Measurements from ENCODE around the gene RNF157. TPM values are rescaled to one million over a fixed set of nuclear protein-coding genes. Genes with fewer than 3 reads are reported as not detected.

Gene RNF157
- total RNA-seq, 1 experiment from 2014 or later = 29.3 TPM

- no peaks in the 10 kb centered on the region for H3K27me3 ChIP-seq (replicated peaks; ENCODE audit: control insufficient read depth, insufficient read depth, low read length)
- peaks cover 23% of the 10 kb centered on the region for H3K4me1 Mint-ChIP-seq (ENCODE audit: low read depth, unreplicated experiment)
- H3K27ac Mint-ChIP-seq (ENCODE audit: unreplicated experiment) = peak overlapping the region; percentile 89
- no peak for DNase-seq
- peak overlapping the region; percentile 80 for H3K4me3 Mint-ChIP-seq (ENCODE audit: unreplicated experiment)
- peaks cover 3% of the 10 kb centered on the region for H3K36me3 ChIP-seq (ENCODE audit: control insufficient read depth, insufficient read depth, low read length)
- no peaks in the 10 kb centered on the region for H3K27me3 Mint-ChIP-seq (ENCODE audit: insufficient read depth, unreplicated experiment)
- H3K9me3 ChIP-seq = no peaks in the 10 kb centered on the region
- no TSS peak for BruUV-seq (replicated peaks)
- no peak overlapping the region; the same call in 1 of the 2 replicates for H3K4me3 ChIP-seq (ENCODE audit: low read depth, low read length)
- no peaks in the 10 kb centered on the region for H3K9me3 Mint-ChIP-seq (ENCODE audit: unreplicated experiment)
- CTCF ChIA-PET = interaction anchor here (0.7 to 1.3 kb wide), 5 partner anchors 12 to 503 kb away, joined by 4 to 7 read pairs (median 5); no protein-coding TSS in a partner anchor
- intact Hi-C loops (cut with micrococcal nuclease; ENCODE audit: unreplicated experiment) = loop anchor here (10.0 kb wide), 1 partner anchor 162 kb away; the partner anchor contains the start of gene EXOC7
- POLR2A ChIA-PET = interaction anchor here (0.6 to 1.0 kb wide), 2 partner anchors 8 to 46 kb away, joined by 3 to 4 read pairs; no protein-coding TSS in a partner anchor
- H3K36me3 Mint-ChIP-seq (ENCODE audit: insufficient read depth, unreplicated experiment) = peaks cover 77% of the 10 kb centered on the region
- peaks cover 46% of the 10 kb centered on the region for H3K4me1 ChIP-seq
- no peak for TF ChIP-seq CTCF (IDR thresholded peaks at IDR 0.05; ENCODE audit: insufficient read depth in 1 of 2, low read depth in 1 of 2, low read length in 1 of 2, severe bottlenecking in 1 of 2, unreplicated experiment in 1 of 2)
Observed at GRCh38 chr17:76267051-76267576, 26.8 kb upstream of the RNF157 start.

- H3K4me3 ChIP-seq (ENCODE audit: low read depth, low read length) = peak overlapping the region; percentile 85
- H3K9me3 Mint-ChIP-seq (ENCODE audit: unreplicated experiment) = no peaks in the 10 kb centered on the region
- CTCF ChIA-PET = interaction anchor here (0.9 to 1.3 kb wide), 4 partner anchors 13 to 133 kb away, joined by 4 to 7 read pairs (median 4); no protein-coding TSS in a partner anchor
- peaks cover 3% of the 10 kb centered on the region for H3K36me3 ChIP-seq (ENCODE audit: control insufficient read depth, insufficient read depth, low read length)
- peak overlapping the region; percentile 89 for H3K27ac Mint-ChIP-seq (ENCODE audit: unreplicated experiment)
- no peak for TF ChIP-seq CTCF (IDR thresholded peaks at IDR 0.05; ENCODE audit: insufficient read depth in 1 of 2, low read depth in 1 of 2, low read length in 1 of 2, severe bottlenecking in 1 of 2, unreplicated experiment in 1 of 2)
- H3K36me3 Mint-ChIP-seq (ENCODE audit: insufficient read depth, unreplicated experiment) = peaks cover 70% of the 10 kb centered on the region
- H3K27me3 ChIP-seq (replicated peaks; ENCODE audit: control insufficient read depth, insufficient read depth, low read length) = no peaks in the 10 kb centered on the region
- no peaks in the 10 kb centered on the region for H3K27me3 Mint-ChIP-seq (ENCODE audit: insufficient read depth, unreplicated experiment)
- DNase-seq = peak in 1 of 2 experiments; percentile 56
- POLR2A ChIA-PET = interaction anchor here (0.6 to 1.0 kb wide), 3 partner anchors 8 to 67 kb away, joined by 3 to 6 read pairs (median 4); no protein-coding TSS in a partner anchor
- intact Hi-C loops (cut with micrococcal nuclease; ENCODE audit: unreplicated experiment) = loop anchor here (10.0 kb wide), 1 partner anchor 162 kb away; the partner anchor contains the start of gene EXOC7
- H3K4me1 Mint-ChIP-seq (ENCODE audit: low read depth, unreplicated experiment) = peaks cover 27% of the 10 kb centered on the region
- peak overlapping the region; percentile 80 for H3K4me3 Mint-ChIP-seq (ENCODE audit: unreplicated experiment)
- H3K9me3 ChIP-seq = no peaks in the 10 kb centered on the region
- H3K4me1 ChIP-seq = peaks cover 53% of the 10 kb centered on the region
- TSS peak; percentile 44 for BruUV-seq (replicated peaks)
Observed at GRCh38 chr17:76266244-76266938, 26.1 kb upstream of the RNF157 start.

GRCh38 chr17:76265624-76266243, 25.4 kb upstream of the RNF157 start:
- peak overlapping the region; percentile 89 for H3K27ac Mint-ChIP-seq (ENCODE audit: unreplicated experiment)
- peaks cover 30% of the 10 kb centered on the region for H3K4me1 Mint-ChIP-seq (ENCODE audit: low read depth, unreplicated experiment)
- H3K4me3 Mint-ChIP-seq (ENCODE audit: unreplicated experiment) = peak overlapping the region; percentile 80
- Histone ChIP-seq H3K27me3 (replicated peaks; ENCODE audit: control insufficient read depth, insufficient read depth, low read length) (no peaks in the 10 kb centered on the region), H3K4me3 (ENCODE audit: low read depth, low read length) (peak overlapping the region; percentile 85), H3K36me3 (ENCODE audit: control insufficient read depth, insufficient read depth, low read length) (peaks cover 3% of the 10 kb centered on the region), H3K4me1 (peaks cover 58% of the 10 kb centered on the region), H3K9me3 (no peaks in the 10 kb centered on the region)
- H3K36me3 Mint-ChIP-seq (ENCODE audit: insufficient read depth, unreplicated experiment) = peaks cover 63% of the 10 kb centered on the region
- ChIA-PET POLR2A (interaction anchor here (0.5 to 1.0 kb wide), 6 partner anchors 9 to 333 kb away, joined by 3 to 6 read pairs (median 4); no protein-coding TSS in a partner anchor), CTCF (interaction anchor here (0.6 to 2.2 kb wide), 7 partner anchors 14 to 260 kb away, joined by 3 to 14 read pairs (median 4); no protein-coding TSS in a partner anchor)
- H3K9me3 Mint-ChIP-seq (ENCODE audit: unreplicated experiment) = no peaks in the 10 kb centered on the region
- no TSS peak for BruUV-seq (replicated peaks)
- no peaks in the 10 kb centered on the region for H3K27me3 Mint-ChIP-seq (ENCODE audit: insufficient read depth, unreplicated experiment)
- no peak for TF ChIP-seq CTCF (IDR thresholded peaks at IDR 0.05; ENCODE audit: insufficient read depth in 1 of 2, low read depth in 1 of 2, low read length in 1 of 2, severe bottlenecking in 1 of 2, unreplicated experiment in 1 of 2)
- DNase-seq = peak in 1 of 2 experiments; percentile 70
- intact Hi-C loops (cut with micrococcal nuclease; ENCODE audit: unreplicated experiment) = loop anchor here (10.0 kb wide), 1 partner anchor 161 kb away; the partner anchor contains the start of gene EXOC7

All from Caco-2 (cell line).